GM10266 (cell line): ENCODE measurements around the gene PRSS36.

Experiments used
- DNase-seq: peaks from one replicate; pipeline ENCODE4 v3.0.0; 2012; ENCODE audit errors: extremely low spot score
- CTCF ChIP-seq: IDR thresholded peaks from 2 replicates; pipeline ENCODE4 v1.5.1; 2012; ENCODE audit warnings: mild to moderate bottlenecking, low read depth; ENCODE audit not compliant: control insufficient read depth, insufficient read depth; ENCODE audit errors: missing control alignments

PRSS36 gene

DNA sequence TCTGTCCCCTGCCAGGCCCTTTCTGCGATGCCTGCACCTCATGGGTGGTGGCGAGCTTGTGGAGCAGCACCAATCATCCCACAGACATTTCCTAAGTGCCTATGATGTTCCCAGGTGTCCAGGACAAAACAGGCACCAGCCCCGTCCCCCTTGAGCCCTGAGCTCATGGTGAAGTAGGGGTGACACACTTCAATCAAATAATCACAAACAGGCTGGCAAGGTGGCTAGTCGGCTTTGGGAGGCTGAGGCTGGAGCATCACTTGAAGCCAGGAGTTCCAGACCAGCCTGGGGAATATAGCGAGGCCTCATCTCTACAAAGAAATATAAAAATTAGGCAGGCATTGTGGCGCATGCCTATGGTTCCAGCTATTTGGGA lies 13.6 kb downstream of the PRSS36 start:
- no peak for TF ChIP-seq CTCF
- DNase-seq, result no peak

GRCh38 chr16:31135535-31136286 lies 14.2 kb downstream of the PRSS36 start, which contains the start of gene PRSS8:
Gene PRSS8, minus strand, starts transcription at chr16:31135727. Its CDS starts 229 bp downstream, at chr16:31135498.
- no peak for DNase-seq
- TF ChIP-seq CTCF, result no peak

- DNase-seq, result no peak
- TF ChIP-seq CTCF, result no peak
These were observed 15.0 kb downstream of the PRSS36 start for GRCh38 chr16:31134625-31135534.

- no peak for TF ChIP-seq CTCF
- DNase-seq, result no peak
These were observed 15.7 kb downstream of the PRSS36 start for GRCh38 chr16:31134091-31134571.

DNA sequence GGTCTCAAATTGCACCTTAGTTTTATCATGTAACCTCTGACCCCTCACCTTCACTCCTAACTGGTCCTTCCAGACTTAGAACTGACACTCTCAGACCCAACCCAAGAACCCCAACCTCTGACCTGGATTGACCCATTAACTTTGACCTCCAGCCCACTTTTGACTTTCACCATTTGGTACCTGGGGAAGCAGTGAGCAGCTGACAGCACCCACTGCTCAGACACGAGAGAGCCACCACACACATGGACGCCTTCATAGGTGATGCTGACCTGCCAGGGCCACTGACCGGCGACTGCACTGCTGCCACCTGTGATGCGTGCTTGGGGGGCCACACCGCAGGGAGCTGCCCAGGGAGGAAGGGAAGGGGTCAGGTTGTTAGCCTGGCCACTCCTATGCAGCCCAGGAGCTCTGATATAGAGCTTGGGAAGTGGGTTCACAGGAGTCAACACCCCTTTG lies 16.8 kb downstream of the PRSS36 start:
- TF ChIP-seq CTCF, result no peak
- DNase-seq, result no peak

- TF ChIP-seq CTCF, result no peak
These were observed 17.4 kb downstream of the PRSS36 start for GRCh38 chr16:31132303-31132979.

More at GRCh38 chr16:31132303-31132979, 17.4 kb downstream of the PRSS36 start:
- DNase-seq, result no peak
